Measurements from ENCODE around the gene COMMD6.

GRCh38 chr13:75495938-75496337 is 41.7 kb downstream of the COMMD6 start:
- no peak for TF ChIP-seq CTCF (IDR thresholded peaks at IDR 0.05; ENCODE audit: poor library complexity, severe bottlenecking)
- TF ChIP-seq REST (IDR thresholded peaks at IDR 0.05; ENCODE audit: borderline replicate concordance), result no peak
- TF ChIP-seq EZH2 (IDR thresholded peaks at IDR 0.05; ENCODE audit: borderline replicate concordance, insufficient read depth, low read length, poor library complexity, severe bottlenecking), result no peak
- no peak for TF ChIP-seq EP300 (conservative IDR thresholded peaks at IDR 0.05; ENCODE audit: poor library complexity, severe bottlenecking)
- TF ChIP-seq MXI1 (conservative IDR thresholded peaks at IDR 0.05; ENCODE audit: poor library complexity, severe bottlenecking), result no peak
- no peak for TF ChIP-seq POLR2AphosphoS5 (IDR thresholded peaks at IDR 0.05)
- no peak for TF ChIP-seq SMC3 (conservative IDR thresholded peaks at IDR 0.05; ENCODE audit: poor library complexity)
- no peak for TF ChIP-seq RAD21 (conservative IDR thresholded peaks at IDR 0.05)

Data from neural cell (in vitro differentiated cells).